HG02840 (cell line): Measurements from ENCODE around the gene SLC9A3.
A peak's percentile ranks its signal among the peaks of the same experiment; 100 is the strongest.

ENCODE experiments used
- ATAC-seq: cut with Tn5 transposase; IDR thresholded peaks from one replicate; pipeline ENCODE4 v1.9.1; 2021; ENCODE audit warnings: mild to moderate bottlenecking, moderate library complexity, moderate number of reproducible peaks; ENCODE audit not compliant: unreplicated experiment, low FRiP score

Gene SLC9A3

DNA sequence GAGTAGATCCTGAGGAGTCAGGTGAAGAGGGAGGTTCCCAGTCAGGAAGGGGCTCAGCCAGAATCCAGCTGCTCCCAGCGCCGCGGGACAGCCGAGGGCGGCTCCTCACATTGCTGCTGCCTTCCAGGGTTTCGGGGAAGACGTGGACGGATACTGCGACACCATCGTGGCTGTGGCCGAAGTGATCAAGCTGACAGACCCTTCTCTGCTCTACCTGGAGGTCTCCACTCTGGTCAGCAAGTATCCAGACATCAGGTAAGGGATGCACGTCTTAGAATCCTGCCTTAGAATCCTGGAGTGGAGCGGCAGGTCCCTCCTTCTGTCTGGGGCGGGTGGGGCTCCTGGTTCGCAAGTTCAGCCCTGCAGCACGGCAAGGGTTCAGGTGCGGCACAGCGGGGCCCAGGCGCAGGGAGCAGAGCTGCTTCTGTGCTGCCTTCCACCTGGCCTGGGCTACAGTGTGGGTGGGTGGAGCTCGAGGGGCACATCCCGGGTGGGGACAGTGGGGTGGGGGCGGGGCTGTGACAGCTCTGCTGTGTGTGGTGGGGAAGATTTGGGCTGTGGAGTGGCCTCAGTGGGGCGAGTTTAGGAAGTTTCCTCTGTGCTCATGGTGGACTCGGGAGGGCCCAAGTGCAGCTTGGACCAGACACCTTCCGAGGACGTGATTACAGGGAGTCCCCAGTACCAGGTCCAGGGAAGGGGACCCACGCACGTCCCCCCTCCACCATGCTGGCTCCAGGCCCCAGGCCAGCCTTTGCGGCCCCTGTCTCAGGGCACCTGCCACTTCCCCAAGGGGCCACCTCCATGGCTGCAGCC, 58.5 kb downstream of the SLC9A3 start:
- ATAC-seq: no peak

DNA sequence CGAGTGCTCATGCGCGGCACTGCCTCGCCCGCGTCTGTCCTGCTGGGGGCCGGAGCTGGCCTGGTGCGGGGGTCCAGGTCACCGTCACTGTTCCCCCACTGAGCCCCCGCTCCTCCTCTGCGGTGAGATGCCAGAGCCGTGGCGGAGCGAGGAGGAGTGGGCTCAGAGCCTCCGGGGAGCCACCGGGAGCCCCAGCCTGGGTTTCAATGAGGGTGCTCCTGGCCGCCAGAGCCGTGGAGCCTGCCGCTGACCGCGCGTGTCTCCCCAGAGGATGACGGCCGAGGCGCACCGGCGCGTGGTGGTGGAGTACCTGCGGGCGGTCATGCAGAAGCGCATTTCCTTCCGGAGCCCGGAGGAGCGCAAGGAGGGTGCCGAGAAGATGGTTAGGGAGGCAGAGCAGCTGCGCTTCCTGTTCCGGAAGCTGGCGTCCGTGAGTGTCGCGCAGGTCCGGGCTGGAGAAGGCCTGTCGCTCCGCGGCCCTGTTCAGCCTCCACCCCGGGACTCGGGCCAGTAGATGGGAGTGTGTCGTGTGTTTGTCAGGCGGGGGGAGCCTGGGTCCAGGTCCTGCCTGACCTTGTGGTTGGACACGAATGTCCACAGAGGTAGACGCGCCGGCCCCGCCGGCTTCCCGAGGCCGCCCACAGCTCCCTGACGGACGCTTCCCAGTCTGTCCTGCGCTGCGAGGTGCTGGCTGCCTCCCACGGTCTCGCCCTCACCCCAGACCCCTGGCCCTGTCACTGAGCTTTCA, 59.2 kb downstream of the SLC9A3 start:
- ATAC-seq: no peak

- ATAC-seq: no peak
These were observed 59.8 kb downstream of the SLC9A3 start for GRCh38 chr5:464446-464842.

- ATAC-seq: no peak
These were observed 60.3 kb downstream of the SLC9A3 start for GRCh38 chr5:463952-464351.

- no peak for ATAC-seq
These were observed 60.9 kb downstream of the SLC9A3 start for GRCh38 chr5:463301-463700.

DNA sequence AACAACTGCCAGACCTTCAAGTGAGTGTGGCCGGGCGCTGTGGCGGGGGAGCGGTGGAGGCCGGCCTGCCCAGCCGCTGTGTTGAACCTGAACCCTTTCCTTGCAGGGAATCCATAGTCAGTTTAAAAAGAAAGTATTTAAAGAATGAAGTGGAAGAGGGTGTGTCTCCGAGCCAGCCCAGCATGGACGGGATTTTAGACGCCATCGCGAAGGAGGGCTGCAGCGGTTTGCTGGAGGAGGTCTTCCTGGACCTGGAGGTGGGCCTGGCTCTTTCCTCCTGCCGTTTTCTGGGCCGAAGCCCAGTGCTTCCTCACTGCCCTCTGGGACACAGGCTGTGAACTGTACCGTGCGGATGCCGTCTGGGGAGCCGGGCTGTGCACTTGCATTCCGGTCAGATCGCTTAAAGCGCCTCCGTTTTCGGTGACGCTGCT, 62.2 kb downstream of the SLC9A3 start:
- ATAC-seq: no peak

- no peak for ATAC-seq
These were observed 64.0 kb downstream of the SLC9A3 start for GRCh38 chr5:460273-460625.

DNA sequence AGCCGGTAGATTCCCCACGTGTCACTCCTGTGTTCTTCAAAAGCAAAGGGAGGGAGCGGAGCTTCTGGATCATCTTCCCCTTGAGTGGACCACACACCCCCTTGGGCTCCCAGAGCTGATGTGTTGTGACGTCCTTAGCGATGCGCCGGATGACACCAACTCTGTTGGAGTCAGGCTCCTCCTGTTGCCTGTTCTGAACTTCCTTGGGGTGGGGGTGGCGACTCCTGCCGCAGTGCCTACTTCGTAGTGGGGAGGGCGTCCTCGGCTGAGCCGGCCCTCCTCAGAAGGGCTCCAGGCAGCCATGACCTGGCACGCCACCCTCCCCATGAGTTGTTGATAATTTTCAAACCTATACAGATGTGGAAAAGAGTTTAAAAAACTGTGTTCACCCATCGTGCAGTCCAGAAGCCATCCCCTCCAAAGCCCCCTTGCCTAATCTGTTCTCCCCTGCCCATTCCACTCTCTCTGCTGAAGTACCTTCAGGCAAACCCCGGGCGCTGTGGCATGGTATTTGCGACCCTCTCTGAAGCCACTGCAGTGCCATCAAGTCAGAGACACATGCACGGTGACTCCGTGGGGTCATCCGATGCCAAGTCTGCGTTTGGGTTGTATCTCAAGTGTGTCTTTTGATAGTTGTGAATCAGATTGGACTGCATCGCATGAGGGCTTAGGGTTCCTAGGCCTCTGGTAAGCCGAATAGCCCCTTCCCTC, 64.5 kb downstream of the SLC9A3 start:
- ATAC-seq: no peak

DNA sequence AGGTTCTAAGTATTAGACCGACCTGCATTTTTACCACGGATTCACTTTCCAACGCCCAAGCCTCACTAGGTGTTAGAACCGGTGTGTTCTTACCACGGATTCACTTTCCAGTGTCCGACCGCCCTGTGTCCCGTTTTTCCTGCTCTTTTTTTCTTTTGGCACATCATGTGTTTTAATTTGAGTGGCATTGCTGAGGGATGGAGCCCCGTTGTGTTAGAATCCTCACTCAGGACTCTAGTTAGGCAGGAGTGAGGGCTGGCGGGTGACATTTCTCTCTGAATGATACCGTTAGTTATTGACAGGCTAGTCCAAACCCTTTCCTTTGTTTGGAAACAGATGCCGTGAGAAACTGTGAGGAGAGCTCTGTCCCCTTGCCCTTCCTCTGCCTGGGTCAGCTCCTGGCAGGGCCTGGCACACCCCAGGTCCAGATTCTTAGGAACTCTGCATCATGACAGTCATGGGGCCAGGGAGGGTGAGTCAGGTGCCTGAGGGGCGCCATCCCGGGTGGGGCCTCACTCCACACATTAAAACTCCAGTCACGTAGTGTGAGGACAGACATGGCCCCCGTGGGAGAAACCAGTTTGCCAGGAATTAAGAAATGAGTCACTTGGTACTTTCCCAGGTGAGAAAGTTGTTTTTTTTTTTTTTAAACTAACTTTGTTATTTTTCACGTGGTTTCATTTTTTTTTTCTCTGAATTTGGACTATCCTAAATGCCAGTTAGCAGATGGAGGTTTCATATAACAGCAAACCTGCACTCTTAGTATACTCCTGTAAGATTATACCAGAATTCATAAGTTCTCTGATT, 65.5 kb downstream of the SLC9A3 start:
- peak; percentile 54 for ATAC-seq

DNA sequence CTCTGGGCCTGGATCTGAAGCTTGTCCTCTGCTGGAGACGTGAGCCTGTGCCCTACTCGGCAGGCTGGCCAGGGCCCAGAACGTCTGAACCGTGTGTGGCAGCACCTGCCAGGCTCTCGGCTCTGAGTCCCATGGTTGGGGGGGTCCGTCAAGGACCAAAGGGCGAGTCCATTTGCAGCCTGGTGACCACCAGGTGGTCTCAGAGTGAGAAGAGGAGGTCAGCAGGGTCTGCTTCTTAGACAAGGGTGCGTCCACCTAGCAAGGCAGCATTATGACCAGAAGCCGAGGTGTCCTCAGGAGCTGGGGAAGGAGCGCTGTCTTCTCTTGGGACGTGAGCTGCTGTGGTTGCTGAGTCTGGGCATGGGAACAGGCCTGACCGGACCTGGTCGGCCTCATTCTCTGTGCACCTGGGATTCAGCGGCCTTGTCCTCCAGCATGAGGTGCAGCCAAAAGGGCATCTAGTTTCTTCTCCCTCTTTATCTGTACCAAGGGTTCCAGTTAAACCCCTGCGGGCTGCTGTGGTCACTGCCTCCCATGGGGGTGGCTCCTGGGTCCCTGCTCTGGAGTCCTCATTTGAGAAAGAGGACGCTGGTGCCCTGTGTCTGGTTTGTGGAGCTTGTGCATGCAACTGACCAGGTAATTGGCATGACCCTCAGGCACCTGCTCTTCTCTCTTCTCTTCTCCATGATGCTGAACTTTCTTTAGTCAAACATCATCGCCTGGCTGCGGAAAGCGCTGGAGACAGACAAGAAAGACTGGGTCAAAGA, 66.9 kb downstream of the SLC9A3 start:
- no peak for ATAC-seq

- ATAC-seq: no peak
These were observed 67.7 kb downstream of the SLC9A3 start for GRCh38 chr5:456351-457194.

DNA sequence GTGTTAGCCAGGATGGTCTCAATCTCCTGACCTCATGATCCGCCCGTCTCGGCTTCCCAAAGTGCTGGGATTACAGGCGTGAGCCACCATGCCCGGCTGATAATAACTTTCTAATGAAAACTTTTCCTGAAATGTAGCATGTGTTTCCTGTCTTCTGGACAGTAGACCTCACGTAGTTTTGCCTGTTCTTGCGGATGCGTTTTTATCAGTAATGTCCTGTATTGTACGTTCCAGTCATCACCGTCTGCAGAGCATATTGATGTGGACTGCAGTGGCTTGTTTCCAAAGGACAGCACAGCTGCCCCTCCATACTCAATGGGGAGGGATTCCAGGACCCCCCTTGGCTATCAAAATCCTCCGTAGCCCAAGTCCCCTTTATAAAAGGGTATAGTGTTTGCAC, 68.4 kb downstream of the SLC9A3 start:
- no peak for ATAC-seq

DNA sequence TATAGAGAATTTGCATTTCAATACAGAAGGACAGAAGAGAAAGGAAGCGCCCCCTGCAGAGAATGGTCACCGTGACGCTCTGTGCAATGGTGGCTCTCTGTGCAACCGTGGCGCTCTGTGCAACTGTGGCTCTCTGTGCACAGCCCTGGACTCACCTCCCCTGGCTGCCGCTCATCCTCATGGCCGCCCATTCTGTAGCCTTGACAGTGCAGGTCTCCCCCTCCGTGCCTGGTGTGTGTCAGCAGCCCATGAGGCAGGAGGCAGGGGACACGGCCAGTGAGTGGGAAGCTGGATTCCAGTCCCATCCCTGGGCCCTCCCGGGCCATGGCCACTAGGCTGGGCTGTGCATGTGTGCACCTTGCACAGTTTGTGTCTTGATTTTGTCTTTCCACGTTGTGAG, 69.3 kb downstream of the SLC9A3 start:
- ATAC-seq: no peak

- no peak for ATAC-seq
These were observed 70.3 kb downstream of the SLC9A3 start for GRCh38 chr5:453725-454481.

GRCh38 chr5:452978-453710, 71.1 kb downstream of the SLC9A3 start:
- no peak for ATAC-seq

DNA sequence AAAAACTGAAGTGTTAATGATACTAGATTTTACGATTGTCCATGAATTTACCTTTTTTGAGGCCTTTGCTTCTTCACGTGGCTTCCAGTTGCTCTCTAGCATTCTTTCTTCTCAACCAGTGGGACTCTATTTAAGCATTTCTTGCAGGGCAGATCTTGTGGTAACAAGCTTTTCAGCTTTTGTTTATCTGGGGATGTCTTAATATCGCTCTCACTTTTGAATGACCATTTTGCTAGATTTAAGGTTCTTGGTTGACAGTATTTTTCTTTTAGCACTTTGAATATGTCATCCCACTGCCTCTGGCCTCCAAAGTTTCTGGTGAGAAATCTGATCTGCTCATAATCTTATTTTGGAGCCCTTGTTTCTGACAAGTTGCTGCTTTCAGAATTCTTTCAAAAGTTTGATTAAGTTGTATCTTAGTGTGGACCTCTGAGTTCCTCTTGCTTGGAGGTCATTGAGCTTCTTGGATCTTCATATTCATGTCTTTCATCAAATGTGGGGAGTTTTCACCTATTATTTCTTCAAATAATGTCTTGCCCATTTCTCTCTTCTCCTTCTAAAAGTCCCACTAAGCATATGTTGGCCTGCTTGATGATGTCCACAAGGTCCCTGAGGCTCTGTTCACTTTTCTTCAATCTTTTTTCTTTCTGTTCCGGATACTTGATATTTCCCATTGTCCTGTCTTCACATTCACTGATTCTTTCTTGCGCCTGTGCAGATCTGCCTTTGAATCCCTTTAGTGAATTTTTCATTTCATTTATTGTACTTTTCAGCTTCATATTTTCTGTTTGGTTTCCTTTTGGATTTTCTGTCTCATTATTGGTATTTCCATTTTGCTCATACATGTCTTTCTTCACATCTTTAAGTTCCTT, 72.4 kb downstream of the SLC9A3 start:
- no peak for ATAC-seq

DNA sequence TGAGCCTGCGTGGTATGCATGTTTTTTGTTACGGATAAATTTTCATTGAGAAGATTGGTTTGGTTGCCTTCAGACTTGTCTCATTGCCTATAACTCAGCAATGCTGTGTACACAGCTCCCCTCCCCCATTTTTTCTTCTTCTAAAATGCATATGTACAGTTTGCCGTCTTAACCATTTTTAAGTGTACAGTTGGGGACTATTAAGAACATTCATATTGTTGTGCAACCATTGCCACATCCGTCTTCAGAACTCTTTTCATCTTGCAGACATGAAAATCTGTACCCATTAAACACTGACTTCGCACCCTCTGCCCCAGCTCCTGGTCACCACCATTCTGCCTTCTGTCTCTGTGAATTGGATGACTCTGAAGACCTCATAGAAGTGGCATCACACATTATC, 75.1 kb downstream of the SLC9A3 start:
- ATAC-seq: no peak
